Thyroid gland (tissue), 4 donors: Measurements from ENCODE around the gene CNTNAP1.

ENCODE experiments used
- CTCF ChIP-seq, 6 experiments: fragments of 200-600 bp in 3 of 6; fragments of 450-650 bp in 3 of 6; sonication (generic) in 3 of 6; IDR thresholded peaks; one replicate each; pipeline ENCODE4 v1.5.1; 2016 to 2019; ENCODE audit warnings: antibody characterized with exemption in 6 of 6, mild to moderate bottlenecking in 2 of 6, inconsistent platforms in 1 of 6, moderate library complexity in 1 of 6
- POLR2A ChIP-seq, 2 donors: fragments of 450-650 bp; IDR thresholded peaks; one replicate each; pipeline ENCODE4 v1.6.1; 2017; ENCODE audit warnings: antibody characterized with exemption in 2 of 2, mild to moderate bottlenecking in 2 of 2, moderate library complexity in 1 of 2

DNA sequence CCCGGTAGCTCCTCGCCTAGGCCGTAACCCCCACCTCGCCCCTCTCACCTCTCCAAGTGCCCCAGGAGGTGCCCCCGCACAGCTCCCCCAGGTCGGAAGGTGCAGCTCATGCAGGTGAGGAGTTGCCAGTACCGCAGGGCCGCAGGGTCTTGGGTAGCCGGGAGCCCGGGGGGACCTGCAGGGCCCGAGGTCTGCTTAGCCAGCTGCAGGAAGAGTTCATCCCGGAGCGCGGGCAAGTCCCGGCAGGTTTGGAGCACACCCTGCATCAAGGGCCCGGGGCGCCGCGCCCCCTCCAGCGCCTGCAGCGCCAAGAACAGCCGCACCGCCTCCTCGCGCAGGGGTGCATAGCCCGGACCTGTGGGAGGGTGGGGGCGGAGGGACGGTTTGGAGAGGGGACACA, 10.3 kb upstream of the CNTNAP1 start:
- TF ChIP-seq CTCF (IDR thresholded peaks at IDR 0.05) (no peak), POLR2A (IDR thresholded peaks at IDR 0.05) (no peak)
